Activated gamma-delta T cell (primary cell): ENCODE results near the gene RRP9.

Source experiments
- DNase-seq: peaks from one replicate; lab custom pipeline; 2025; lab: John Stamatoyannopoulos, UW

Gene RRP9

DNA sequence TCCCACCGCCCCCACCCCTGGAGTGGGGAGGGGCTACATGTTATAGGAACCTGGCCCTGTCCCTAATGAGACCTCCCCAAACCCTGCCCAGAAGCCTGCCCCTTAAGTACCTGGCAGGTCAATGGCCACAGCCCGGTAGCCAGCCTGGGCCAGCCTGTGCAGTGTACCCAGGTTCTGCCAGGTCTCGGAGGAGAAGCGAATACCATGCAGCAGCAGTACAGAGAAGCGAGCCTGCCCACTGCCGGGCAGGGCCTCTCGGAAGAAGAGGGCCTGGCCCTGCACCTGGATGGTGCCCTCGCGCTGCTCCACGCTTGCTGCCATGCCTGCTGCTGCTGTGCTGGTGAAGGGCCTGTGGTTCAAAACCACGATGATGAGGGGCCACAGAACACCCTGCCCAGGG is 29.6 kb upstream of the RRP9 start:
- DNase-seq = no peak

DNA sequence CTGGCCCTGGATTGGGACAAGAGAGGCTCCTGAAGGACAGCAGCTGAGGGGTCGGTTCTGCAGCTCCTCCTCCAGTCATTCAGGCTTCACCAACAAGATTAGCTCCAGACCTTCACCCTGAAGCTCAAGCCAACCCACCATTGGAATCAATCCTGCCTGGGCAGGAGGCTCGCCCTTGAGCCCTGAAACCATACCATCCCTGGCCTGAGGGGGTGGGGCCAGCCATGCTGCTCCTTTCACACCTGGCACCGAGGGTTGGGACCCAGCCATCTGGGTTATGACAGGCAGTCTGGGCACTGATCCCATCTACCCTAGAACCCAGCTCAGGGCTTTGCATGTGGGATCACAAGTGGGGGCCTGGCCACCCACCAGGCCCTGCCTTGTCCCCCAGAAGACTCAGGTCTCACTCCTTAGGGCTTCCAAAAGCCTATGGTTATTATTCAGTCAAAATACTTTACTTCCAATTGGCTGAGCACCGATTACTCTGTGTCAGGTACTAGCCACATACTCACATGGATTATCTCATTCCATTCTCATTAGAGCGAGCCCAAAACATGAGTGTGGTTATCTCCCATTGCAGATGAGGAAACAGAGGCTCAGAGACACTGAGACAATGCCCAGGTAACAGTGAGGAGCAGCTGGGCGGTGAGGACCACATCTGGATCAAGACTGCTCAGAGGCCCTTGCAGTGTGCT is 29.0 kb upstream of the RRP9 start:
- no peak for DNase-seq

DNA sequence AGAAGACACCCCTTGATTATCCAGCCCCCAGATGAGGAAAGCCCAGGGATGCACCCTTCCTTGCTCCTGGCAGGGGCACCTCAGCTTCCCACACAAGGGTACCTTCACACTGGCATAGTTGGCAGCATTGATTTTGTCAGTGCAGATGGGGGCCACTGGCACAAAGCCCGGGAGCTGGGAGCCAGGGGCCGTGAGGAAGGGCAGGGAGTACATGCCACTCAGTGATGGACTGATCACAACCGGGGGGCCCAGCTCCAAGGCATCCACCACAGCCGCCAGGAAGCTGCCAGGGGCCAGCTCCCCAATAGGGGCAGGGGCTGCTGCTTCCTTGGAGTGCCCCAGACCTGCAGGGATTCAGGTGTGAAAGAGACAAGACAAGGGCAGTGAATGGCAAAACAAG is 28.1 kb upstream of the RRP9 start:
- no peak for DNase-seq

DNA sequence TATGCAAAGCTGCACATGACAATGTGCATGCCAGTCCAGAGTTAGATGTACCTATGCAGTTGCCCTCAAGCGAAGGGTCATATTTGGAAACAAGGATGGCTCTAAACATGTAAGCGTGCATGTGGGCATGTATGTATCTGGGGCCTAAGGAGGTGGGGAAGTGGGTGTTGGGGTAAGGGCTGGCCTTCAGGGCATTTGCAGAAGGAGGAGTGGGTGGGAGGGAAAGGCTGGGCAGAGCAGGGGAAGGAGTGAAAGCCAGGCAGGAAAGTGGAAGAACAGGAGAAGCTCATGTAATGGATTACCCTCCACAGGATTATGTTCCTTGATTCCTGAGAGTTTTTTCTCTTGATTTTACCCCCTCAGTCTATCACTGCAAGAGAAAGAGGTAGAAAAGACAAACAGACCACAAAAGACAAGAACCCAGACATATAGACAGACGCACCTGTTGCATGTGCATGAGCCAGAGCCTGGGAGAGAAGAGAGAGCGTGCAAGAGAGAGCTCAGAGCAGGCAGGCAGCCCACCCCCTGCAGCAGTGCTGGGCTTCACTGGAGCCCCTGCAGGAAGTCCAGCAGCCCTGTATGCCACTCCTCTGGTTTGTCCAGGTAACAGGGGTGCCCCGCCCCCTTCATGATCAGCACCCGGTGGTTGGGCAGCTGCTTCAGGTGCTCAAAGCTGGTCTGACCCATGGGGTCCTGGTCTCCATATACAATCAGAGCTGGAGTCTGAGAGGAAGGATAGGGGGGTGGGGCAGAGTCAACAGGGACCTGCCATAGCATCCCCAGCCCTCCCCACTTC is 27.4 kb upstream of the RRP9 start:
- no peak for DNase-seq

DNA sequence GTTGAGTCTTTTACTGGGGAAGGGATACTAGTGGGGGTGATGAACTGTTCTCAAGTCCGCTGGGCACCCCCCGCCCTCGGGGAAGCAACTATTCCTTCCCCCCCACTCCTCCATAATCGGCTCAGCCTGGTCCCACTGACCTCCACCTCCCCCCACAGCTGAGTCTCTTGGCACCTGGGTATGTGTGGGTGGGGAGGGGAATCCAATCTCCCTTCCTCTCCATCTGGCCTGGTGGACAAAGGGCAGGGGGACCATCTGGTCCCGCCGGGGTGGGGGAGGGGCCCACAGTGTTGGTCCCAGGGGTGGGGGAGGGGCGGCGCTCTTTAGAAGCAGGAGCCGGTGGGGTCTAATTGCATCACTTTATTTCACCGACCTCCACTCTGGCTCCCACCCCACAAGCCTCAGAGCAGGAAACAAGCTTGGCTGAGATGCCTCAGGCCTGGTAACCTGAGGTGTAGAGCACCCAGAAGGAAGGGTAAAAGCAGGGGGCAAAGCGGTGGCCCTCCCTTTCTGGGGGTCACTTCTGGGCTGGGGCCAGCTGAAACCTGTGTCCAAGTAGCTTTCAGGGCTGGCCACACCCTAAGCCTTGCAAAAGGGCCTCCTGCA is 26.6 kb upstream of the RRP9 start:
- DNase-seq = no peak

DNA sequence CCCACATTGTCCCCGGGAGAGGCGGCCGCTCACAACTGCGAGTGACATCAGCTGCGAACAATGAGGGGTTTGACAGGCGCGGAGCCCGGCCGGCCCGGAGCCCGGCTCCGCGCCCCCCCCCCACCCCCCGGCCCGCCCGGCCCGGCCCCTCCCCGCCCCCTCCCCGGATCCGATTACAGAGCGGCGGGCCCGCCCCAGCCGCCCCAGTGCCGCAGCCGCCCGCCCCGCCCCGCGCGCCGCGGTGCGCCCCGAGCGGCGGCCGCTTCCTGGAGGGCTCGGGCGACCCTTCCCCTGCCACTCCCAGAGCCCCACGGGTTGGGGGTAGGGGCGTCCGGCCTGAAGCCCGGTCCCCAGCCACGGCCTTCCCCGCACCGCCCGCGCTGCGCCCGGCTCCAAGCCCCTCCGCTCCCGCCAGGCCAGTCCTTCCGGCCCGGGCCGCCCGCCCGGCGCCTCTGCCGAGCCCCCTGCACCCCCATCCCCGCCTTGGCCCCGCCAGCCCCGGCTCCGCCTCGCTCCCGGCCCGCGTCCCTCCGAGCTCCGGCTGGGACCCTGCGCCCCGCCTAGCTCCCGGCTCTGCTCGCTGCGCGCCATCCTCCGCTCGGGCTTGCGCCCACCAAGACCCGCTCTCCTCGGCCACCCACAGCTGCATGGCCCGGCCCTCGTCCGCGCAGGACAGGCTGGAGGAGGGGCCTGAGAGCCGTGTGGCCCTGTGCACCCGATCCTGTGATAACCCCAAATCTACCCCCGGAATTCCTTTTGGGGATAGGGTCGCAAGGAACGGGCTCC is 25.9 kb upstream of the RRP9 start, which contains the start of gene PCBP4:
TSS of gene PCBP4 (minus strand) at position 71 of the 786 bp plus-strand sequence. CDS start 6,214 bp downstream, outside the sequence.
- DNase-seq = peak; percentile 47

DNA sequence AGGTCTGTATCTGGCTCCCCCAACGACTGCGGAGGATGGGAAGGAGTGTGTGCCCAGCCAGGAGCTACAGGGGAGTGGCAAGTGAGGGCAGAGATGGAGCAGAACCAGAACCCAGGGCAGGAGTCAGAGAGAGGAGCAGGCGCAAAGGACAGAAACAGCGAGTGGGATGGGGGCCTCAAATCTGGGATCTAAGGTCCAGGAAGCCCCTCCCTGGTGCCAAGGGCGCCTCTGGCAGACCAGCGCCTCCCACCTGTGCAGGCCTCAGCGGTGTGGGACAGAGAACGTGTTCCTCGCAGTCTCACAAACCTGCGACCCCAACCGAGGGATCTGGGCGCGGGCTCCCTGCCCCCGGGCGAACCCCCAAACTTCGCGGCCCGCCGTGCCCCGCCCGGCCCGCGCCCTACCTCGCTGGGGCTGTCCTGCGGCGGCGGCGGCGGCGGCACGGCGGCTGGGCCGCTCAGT is 25.2 kb upstream of the RRP9 start:
- no peak for DNase-seq

DNA sequence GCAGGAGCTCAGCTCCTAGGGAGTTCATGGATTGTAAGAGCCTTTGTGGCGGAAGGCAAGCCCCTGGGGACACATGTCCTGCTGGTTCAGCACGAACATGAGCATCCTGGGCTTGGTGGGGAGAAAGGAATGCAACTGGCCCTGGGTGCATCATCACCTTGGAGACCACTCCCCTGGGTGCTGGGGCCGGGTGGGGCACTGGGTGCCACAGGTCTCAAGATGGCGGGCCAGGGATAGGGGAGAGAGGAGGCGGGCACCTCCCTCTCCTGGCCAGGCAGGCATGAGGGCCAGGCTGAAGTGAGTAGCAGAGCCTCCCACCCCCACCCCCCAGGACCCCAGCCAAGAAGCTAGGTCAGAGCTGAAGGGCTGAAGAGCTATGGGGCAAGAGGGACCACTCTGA is 24.8 kb upstream of the RRP9 start:
- no peak for DNase-seq

DNA sequence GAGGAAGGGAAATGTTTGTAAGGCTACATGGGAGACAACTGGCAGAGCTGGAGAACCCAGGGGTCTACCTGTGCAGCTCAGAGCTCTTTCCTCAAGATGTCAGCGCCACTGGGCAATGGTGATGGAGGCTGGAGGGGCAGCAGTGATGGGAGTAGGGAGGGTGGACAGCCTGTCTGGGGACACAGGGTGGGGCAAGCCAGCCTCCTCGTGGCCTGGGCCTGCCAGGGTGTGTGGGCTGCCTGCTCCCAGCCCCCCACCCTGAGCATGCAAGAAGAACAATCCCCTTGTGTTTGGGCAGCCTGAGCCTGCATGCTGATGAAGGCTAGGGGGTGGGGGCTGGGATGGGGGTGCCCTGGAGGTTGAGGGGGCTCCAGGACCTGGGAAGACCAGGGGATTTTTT is 24.3 kb upstream of the RRP9 start:
- no peak for DNase-seq

DNA sequence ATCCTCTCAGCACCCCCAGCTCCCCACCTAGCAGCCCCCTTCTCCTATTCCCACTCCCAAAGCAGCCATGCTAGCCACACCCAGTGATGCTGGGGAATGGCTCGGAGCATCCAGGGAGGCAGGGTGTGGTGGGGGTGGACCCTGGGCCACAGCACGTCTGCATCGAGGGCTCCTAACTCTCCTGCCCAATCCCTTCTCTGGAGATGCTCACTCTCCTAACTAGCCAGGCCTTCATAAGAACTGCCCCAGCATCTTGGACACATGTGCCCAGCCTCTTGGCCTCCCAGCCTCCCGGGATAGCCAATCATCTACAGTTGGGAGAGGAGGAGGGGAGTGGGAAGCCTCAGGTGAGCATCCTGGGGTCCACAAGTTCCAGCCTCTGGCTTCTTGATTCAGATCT is 22.8 kb upstream of the RRP9 start:
- DNase-seq = no peak

DNA sequence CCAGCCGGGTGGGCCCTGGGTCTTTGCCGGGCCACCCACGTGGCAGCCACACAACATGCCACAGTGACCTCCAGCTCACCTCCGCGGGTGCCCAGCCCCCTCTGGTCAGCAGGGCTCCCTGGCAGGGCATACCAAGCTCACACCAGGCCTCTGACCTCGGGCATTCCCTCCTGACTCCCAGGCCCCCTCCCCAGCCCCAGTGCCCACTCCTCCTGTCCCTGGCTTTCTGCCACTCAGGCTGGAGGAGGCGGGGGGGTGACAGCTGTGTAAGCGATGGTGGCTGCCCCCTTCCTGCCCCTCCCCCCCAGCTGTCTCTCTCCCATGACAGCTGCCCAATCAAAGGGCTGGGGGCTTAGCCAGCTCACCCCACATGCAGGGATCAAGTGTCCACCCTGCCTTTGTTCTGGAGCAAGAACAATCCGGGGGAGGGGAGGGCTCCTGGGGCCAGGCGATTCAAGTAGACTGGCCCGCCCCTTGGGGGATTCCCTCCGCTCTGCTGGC is 22.3 kb upstream of the RRP9 start:
- DNase-seq = no peak

DNA sequence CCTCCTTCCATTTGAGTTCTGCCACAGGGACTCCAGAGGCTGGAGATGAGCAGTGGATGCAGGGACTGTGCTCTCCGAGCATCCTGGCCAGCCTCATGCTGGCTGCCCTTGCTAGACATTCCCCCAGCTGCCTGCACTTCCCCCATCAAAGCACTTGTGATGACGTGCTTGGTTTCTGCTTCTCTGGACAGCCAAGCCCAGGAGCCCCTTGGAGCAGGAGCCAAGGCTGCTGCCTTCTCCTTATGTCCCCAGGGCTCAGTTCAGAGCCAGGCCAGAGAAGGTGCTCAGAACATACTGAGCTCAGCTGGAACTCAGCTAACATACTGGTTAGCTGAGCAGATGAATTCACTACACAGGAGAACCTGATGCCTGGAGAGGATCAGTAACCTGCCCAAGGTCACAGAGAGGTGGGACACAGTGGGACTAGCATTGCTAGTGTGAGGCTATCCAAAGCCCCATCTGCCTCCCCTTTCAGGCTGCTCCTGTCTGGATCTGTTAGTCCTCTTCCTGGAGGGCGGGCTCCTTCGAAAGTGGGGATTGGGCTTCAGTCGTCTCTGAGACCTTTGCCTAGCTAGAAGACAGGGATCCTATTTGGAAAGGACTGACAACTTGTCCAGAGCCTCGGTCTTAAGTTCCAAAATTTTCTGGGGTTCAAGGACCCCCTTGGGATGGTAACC is 21.3 kb upstream of the RRP9 start:
- no peak for DNase-seq

DNA sequence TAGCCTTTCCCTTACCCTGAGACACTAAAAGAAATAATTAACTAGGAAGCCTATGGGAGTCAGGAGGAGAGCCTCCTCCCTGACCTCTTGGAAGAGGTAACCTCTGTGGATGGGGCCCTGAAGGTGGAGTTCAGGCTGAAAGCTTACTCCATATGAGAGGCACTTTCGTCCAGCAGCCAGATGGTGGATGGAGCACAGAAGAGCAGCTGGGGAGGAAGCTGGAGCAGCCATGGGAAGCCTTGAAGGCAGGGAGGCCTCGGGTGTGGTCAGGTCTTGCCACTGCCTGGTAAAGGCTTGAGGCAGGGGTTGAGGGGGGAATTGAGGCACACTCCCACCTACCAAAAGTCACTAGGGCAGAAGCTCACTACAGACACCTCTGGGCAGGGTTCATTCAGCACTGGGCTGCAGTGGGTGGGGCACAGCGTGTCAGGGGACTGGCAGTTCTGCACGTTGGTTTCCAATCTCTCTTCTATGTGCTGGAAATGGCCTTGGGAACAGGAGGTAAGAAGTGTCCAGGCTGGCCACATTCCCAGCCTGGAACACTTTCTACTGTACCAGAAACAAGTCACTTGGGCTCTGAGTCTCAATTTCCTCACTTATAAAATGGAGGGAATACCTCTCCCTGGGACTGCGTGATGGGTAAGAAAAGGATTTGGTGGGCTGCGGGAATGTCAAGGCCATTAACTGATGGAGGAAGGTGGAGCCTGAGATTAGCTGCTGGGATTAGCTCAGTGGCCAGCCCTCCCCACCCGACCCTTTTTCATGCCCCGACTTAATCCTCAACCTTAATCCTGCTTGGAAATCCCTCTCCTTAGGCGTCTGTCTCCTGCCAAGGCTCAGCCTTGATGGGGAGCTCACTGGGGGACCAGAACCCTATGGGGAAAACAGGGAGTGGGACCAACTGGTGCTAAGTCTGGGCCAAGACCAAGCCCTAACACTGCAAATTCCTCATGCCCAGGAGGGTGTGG is 20.2 kb upstream of the RRP9 start:
- no peak for DNase-seq

DNA sequence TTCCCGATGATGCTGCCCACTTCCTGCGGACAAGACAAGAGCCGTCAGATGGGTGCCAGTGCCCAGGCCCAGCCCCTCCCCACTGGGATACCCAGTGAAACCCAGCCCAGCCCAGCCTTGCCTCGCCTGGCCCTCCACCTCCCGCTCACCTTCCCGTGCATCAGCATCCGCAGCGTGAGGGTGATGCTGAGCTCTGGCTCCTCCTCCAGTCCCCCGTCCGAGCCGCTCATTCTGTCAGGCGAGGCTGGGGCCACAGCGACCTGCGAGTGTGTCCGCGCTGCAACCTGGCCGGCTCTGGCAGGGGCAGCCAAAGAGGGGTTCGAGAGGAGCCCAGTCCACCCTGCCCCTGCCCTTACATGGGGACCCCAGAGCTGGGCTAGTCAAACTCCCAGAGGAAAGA is 19.3 kb upstream of the RRP9 start:
- DNase-seq = no peak

DNA sequence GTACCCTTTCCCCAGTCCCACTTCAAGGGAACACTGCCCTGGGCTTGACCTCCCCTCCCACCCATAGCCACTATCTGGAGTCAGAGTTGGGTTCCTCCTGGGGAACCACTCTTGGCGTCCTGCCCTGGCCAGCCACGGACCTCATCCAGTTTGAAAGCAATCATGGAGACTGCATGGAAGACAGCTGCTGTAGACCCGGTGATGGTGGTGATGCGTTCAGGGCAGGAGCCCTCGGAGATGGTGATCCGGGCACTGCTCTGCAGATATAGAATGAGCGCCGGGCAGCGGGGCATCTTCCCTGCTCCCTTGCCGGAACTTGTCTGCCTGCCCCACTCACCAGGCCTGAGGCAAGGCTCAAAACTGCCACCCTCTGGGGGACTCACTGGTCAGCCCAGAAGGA is 18.7 kb upstream of the RRP9 start:
- DNase-seq = no peak

DNA sequence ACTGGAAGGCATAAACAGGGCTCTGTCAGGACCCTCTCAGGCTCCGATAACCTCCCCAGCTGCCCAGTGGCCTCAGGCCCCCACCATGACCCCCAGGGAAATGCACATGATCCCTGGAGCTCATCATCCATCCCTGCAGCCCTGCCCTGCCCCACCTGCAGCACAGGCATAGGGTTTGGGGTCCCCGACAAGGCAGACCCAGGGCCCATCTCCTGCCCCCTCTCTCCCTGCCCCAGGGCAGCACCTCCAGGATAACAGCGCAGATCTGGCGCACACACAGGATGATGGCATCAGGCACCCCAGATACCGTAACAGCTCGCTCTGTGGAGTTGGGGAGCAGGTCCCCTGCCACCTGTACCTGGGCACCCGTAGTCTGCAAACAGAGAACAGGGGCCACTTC is 17.9 kb upstream of the RRP9 start:
- DNase-seq = no peak

DNA sequence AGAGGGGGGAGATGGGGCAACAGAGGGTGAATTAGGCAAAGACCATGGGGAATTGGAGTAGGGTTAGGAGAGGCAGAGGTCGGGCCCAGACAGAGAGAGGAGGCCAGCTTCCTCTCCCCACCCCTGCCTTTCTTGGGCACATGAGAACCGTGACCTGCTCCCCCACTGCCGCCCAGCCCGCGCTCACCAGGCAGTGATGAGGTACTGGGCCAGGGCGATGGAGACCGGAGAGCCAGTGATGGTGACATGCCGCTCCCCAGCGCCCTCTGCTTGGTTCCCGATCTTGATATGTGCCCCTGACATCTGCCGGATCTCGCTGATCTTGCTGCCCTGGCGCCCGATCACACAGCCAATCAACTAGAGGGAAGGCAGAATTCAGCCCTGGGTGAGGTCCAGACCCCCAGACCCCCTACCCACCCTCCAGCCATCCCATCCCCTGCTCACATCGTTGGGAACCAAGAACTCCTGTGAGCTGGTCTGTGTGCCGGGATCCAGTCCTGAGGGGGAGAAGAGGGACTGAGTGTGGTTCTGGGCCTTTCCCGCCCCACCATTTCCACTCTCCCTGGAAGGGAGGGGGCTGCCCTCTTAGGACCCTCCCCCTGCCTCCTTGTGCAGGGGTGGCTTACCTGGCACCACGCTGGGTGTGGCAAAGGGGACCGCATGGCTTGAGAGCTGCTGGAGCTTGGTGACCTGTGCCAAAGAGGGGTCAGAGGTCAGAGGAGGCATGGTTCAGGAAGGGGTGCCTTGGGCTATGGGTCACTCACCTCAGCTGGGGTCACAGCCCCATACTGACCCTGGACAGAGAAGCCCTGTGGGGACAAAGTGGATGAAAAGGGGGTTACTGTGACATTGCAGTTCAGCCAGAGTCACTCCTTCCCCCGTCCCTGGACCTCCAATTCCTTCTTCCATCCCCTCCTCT is 17.2 kb upstream of the RRP9 start:
- no peak for DNase-seq

DNA sequence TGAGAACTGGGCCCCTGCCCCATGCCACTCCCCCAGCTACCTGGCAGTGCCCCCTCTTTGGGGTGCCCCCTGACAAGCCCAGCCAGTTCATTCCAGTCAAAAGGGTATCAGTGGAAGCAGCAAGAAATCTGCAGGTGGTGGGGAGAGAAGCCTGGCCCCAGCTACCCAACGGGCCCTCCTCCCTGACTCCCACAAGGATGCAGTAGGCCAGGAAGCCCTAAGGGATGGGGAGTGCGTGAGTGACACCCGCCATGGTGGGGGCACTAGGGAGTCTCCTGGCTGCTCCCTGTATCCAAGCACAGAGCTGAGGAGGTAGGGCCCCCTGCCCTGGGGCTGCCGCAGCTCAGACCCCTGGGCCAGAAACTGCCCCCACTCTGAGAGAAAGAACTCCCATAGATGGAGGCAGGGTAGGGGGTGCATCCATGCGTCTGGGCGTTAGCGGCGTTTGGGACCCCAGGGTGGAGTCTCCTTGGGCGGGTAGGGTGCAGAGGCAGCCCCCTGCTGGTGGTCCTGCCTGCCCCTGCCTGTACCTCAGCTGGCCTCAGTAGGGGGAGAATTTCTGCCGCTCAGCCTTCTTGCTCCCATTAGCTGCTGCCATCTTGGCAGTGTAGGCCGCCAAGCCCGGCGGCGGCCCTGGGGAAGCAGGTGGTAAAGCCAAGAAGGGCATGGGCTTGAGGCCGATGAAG is 16.0 kb upstream of the RRP9 start:
- DNase-seq = no peak
